Spleen (tissue), 7 donors: ENCODE data around the gene NAA11.

Experiments used
- CTCF ChIP-seq, 11 experiments: fragments of 200-600 bp in 7 of 11; fragments of 450-650 bp in 4 of 11; sonication (generic) in 4 of 11; IDR thresholded peaks in 8 of 11; conservative IDR thresholded peaks in 3 of 11; 1 replicate in 7 of 11; 2 replicates in 4 of 11; pipeline versions ENCODE4 v1.4.0 to v1.8.0; 2016 to 2021; ENCODE audit warnings: antibody characterized with exemption in 11 of 11, inconsistent platforms in 4 of 11, mild to moderate bottlenecking in 1 of 11
- POLR2A ChIP-seq, 3 donors: fragments of 450-650 bp; IDR thresholded peaks; one replicate each; pipeline ENCODE4 v1.5.1; 2017; ENCODE audit warnings: antibody characterized with exemption in 3 of 3, mild to moderate bottlenecking in 1 of 3
- POLR2AphosphoS5 ChIP-seq, 3 donors: sonication (generic); formaldehyde crosslinking; IDR thresholded peaks; one replicate each; pipeline ENCODE4 v1.5.1; 2017; ENCODE audit warnings: antibody characterized with exemption in 3 of 3
- donor health status: DM: no; HTN: no; CAD: no; lungs with moderate emphysema.
- donor health status: DM: no; HTN: no; CAD: no.
- donor health status: DM: no; HTN: no; CAD: no.

GRCh38 chr4:79330720-79331119 lies 4.9 kb upstream of the NAA11 start:
- TF ChIP-seq CTCF (IDR thresholded peaks at IDR 0.05 in 8 of 11, conservative IDR thresholded peaks at IDR 0.05 in 3 of 11) (no peak), POLR2A (IDR thresholded peaks at IDR 0.05) (no peak), POLR2AphosphoS5 (IDR thresholded peaks at IDR 0.05) (no peak)
